HT1080 (cell line): ENCODE measurements around the gene RGS12. TPM values are rescaled to one million over a fixed set of nuclear protein-coding genes. Genes with fewer than 3 reads are reported as not detected.

ENCODE experiments used
- DNase-seq: peaks from one replicate; pipeline ENCODE4 v3.0.0-alpha.2; 2015; ENCODE audit warnings: low read depth
- polyA plus RNA-seq, 2 experiments: library from polyadenylated mRNA; depleted of rRNA; stranded (reverse); fragments of >200 nt; gene quantifications; 2 replicates each; pipeline ENCODE4 v1.2.3, GENCODE V29; 2015
- total RNA-seq: library from RNA; depleted of rRNA; stranded (reverse); fragments of >200 nt; shearing (Covaris generic); gene quantifications from 2 replicates; pipeline ENCODE4 v1.2.3, GENCODE V29; 2014; rRNA removed

The RGS12 gene, protein sequence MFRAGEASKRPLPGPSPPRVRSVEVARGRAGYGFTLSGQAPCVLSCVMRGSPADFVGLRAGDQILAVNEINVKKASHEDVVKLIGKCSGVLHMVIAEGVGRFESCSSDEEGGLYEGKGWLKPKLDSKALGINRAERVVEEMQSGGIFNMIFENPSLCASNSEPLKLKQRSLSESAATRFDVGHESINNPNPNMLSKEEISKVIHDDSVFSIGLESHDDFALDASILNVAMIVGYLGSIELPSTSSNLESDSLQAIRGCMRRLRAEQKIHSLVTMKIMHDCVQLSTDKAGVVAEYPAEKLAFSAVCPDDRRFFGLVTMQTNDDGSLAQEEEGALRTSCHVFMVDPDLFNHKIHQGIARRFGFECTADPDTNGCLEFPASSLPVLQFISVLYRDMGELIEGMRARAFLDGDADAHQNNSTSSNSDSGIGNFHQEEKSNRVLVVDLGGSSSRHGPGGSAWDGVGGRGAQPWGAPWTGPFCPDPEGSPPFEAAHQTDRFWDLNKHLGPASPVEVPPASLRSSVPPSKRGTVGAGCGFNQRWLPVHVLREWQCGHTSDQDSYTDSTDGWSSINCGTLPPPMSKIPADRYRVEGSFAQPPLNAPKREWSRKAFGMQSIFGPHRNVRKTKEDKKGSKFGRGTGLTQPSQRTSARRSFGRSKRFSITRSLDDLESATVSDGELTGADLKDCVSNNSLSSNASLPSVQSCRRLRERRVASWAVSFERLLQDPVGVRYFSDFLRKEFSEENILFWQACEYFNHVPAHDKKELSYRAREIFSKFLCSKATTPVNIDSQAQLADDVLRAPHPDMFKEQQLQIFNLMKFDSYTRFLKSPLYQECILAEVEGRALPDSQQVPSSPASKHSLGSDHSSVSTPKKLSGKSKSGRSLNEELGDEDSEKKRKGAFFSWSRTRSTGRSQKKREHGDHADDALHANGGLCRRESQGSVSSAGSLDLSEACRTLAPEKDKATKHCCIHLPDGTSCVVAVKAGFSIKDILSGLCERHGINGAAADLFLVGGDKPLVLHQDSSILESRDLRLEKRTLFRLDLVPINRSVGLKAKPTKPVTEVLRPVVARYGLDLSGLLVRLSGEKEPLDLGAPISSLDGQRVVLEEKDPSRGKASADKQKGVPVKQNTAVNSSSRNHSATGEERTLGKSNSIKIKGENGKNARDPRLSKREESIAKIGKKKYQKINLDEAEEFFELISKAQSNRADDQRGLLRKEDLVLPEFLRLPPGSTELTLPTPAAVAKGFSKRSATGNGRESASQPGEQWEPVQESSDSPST (N-terminal part only)
- total RNA-seq, result 10.3 and 21.3 TPM in 2 replicates
- 8.1 and 10.2 TPM in 2 replicates for polyA plus RNA-seq (2015; cell fraction: cytosol; rRNA removed)
- 20.5 and 24.5 TPM in 2 replicates for polyA plus RNA-seq (2015; cell fraction: nucleus; rRNA removed)

DNA sequence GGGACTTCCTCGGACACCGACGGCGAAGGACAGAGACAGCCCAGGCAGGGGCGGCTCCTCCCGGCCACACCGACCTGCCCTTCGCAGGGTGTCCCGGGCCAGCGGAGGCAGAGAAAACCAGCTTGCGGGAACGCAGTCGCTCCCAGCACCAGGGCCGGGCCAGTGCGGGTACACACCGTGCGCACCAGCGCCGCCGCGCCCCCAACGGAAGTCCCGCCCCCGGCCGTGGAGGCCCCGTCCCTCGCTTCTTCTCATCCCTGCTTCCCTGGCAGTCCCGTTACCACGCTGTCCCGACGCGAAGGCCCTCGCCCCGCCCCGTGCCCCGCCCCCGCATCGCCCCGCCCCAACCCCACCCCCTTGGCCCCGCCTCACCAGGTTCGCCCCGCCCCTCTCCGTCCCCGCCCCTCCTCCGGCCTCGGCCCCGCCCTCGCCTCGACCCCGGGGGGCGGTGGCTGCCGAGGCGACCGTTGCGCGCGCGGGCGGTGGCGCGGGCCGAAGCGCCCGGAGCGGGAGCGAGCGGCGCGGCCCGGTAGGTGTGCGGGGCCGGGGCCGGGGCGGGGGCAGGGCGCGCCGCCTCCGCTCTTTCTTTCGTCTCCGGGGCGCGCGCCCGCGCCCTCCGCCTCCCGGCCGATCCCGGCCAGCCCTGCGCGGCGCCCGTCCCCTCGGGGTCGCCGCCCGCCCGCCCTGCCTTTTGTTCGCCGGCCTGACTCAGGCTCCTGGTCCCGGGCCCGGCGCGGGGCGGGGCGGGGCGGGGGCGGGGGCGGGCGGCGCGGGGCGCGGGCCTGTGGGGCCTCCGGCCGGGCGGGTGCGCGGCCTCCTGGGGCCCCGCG, at the start of gene RGS12:
RGS12 (plus strand) TSS at position 451 of the 830 bp plus-strand sequence. CDS start 23,150 bp downstream, outside the sequence.
- peak; percentile 85 for DNase-seq

DNA sequence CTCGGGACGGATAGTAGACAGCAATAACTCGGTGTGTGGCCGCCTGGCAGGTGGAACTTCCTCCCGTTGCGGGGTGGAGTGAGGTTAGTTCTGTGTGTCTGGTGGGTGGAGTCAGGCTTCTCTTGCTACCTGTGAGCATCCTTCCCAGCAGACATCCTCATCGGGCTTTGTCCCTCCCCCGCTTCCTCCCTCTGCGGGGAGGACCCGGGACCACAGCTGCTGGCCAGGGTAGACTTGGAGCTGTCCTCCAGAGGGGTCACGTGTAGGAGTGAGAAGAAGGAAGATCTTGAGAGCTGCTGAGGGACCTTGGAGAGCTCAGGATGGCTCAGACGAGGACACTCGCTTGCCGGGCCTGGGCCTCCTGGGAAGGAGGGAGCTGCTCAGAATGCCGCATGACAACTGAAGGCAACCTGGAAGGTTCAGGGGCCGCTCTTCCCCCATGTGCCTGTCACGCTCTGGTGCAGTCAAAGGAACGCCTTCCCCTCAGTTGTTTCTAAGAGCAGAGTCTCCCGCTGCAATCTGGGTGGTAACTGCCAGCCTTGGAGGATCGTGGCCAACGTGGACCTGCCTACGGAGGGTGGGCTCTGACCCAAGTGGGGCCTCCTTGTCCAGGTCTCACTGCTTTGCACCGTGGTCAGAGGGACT, 49.6 kb upstream of the RGS12 start:
- DNase-seq, result no peak

DNA sequence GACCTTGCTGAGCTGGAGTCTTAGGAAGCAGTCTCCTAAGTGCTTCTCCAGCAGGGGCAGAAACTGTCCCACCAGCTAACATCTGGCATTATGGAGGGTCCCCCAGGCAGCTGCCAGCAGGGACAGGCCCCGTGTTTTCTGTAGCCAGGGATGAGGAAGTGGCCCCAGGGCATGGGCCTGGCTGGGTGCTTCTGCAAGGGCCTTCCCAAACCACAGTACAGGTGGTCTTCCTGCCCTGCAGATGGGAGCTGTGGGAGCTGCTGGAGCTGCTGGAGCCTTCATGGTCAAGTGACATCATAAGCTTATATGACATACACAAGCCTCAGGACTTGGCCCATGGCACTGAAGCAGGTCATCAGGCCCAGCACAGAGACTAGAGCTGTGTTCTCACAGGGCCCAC, 48.8 kb upstream of the RGS12 start:
- no peak for DNase-seq

DNA sequence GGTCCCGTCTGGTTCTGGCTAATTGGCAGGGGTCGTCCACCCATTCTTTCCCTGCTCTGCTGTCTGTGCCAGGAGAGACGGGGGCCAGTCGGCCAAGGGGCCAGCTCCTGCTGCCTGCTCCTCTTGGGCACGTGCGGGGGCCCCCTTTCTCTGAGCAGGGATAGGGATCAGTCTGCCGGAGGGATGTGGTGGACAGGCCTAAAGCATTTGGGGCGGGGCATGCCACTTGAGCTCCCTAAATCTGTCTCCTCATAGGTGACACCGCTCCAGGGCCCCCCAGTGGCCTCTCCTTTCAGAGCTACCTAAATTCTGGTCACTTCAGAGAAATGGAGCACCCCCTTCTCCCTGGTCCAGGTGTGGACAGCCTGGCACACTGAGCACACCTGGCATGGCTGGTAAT, 48.1 kb upstream of the RGS12 start:
- no peak for DNase-seq

DNA sequence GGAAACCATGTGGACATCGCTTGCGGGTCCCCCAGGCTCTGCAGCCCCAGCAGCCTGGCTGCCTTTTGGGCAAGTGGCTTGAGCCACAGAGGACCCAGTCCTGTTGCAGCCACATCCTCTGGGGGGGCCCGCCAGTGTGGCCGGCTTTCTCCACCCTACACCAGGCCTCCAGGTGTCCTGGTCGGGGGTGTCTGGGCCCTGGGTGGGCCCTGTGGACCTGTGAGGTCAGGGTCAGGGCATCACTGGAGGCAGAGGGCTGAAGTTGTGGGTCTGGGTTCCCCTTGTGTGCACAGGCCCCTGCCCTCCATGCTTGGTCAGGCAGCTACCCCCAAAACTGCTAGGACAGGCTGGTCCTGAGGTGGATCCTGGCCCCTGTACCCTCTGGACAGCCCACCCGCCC, 47.1 kb upstream of the RGS12 start:
- DNase-seq, result no peak

DNA sequence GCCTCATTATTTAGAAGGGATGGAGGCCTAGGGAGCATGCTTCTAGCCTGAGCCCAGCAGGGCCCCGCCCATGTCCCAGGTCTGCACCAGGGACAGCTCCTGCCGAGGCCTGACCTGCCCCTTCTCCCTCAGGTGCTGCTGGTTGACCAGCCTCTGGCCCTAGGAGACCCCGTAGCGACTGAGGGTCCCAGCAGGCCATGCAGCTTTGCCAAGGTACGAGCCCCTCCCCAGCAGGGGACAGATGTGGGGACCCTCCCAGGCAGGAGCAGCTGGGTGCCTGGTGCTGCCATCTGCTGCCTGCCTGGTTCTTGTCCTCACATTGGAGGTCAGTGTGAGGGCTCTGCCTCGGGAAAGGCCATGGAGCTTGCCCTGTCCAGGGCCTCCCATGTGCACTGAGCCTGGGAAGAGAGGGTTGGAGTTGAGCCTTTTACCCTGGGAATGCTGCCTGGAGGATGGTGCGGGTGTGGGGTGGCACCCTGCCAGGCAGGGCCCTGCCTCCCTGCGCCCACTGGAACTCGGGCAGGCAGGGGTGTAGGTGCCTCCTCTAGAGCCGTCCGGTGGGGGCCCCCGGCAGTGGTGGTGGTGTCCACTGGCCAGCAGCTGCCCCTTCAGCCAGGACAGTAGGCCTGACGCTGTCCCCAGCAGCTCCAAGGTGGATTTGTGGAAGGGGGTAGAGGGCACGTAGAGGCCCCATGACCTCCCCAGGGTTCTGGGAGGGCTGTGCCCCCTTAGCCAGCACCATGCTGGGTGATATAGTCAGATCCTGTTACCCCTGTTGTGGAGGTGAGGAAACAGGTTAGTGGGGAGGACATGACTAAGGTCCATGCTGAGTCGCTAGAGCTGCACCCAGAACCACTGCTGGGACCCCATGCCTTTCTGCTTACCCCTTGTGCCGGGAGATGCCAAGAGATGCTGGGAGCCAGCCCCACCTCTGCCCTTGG, 46.1 kb upstream of the RGS12 start:
- DNase-seq, result no peak

DNA sequence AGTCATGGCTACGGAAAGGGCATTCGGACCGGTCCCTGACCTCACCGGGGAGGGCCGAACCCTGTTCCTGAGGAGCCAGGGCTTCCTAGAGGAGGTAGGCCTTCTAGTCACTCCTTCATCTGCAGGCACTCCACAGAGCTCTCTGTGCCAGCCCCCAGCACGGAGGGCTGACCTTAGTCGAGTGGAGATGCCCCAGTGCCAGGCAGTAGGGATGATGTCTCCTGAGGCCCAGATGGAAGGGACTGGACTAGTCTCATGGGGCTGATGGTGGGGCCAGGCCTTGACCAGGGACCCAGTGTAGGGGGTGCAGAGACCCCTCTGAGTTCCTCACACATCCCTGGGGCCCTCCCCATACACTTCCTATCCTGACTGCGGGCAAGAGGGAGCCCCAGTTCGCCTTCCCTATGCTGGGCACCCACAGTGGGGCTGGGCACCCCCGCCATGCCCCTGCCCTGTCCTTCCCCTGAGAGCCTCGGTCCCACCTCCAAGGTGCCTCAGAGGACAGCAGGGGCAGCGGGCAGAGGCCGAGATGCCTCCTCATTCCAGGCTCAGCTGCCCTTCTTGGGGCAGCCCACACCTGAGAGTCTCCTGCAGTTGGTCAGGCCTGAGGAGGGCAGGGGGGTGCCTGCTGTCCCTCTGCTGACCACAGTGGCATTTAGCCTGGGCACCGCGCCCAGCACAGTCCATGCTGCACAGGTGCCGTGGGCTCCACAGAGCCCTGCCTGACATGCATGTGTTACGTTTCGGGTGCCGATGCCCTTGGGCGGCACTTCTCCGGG, 45.2 kb upstream of the RGS12 start:
- no peak for DNase-seq

DNA sequence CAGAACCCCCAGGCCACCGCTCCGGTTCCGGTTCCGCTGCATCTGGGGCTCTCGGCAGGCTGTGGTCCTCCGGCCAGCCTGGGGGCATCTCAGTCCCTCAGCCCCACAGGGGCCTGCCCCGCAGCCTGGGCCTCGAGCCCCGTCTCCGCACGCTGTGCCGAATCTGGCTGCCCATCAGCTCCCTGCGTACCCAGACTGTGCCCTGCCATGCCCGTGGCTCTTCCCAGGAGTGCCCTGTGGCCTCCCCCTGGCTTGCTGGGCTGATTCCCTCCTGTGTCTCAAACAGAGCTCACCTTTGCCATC, 44.7 kb upstream of the RGS12 start:
- DNase-seq, result no peak

DNA sequence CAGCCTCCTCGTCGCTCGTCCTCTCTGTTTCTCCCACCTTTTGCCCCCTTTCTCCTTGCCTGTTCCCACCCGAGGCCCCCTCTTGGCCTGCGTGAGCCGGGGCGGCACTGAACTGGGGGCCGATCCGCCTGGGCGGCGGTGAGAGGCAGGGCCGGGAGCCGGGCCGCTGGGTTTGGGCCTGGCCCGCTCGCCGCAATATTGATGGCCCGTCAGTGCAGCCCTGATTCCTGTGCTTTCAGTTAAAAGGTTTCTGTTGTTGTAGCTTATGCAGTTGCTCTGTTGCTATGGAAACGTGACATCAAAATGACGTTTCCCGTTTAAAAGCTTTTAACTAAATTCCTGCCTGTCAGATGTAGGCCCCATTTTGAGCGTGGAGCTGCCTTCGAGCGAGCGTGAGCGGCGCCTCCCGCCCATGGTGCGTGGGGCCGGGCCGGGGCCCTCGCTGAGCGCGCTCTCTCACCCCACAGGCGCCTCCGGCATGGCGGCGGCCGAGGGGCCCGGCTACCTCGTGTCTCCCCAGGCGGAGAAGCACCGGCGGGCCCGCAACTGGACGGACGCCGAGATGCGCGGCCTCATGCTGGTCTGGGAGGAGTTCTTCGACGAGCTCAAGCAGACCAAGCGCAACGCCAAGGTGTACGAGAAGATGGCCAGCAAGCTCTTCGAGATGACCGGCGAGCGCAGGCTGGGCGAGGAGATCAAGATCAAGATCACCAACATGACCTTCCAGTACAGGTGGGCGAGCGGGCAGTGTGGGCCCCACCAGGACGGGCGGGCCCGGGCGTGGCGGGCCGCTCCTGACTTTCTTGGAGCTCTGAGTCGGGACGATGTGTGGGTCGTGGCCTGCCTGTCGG, 43.8 kb upstream of the RGS12 start, which contains the start of gene MSANTD1:
MSANTD1 (plus strand) TSS at position 349 of the 851 bp plus-strand sequence; CDS start at position 413, 64 bp downstream.
- peak; percentile 19 for DNase-seq

DNA sequence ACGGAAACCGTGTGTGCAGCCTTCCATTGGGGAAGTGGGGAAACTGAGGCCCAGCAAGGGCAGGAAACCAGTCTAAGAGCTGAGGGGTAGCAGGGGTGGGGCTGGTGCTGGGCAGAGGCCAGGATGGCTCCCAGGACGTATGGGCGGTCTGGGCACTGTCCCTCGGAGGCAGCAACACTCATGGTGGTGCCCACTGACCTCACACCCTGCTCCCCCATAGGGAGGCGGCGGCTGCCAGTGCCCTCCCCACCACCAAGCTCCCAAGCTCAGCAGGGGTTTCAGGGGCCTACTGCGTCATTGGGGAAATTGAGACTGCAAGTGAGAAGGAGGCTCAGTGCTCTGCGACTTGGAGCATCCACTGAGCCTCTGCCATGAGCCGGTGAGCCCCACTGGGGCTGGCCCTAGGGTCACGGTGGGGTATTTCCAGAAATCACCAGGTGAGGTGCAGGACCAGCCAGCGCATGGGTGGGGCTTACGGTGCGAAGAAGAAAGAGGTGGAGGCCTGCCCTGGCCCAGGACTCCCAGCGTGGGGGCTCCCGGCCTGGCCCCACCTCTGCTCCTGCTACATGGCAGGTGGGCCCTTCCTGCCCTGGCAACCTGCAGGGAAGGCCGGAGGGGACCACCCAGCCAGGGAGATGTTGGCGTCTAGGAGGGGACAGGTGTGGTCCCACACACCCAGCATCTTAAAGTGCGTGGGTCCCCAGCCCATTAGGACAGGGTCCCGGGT, 42.9 kb upstream of the RGS12 start:
- no peak for DNase-seq

DNA sequence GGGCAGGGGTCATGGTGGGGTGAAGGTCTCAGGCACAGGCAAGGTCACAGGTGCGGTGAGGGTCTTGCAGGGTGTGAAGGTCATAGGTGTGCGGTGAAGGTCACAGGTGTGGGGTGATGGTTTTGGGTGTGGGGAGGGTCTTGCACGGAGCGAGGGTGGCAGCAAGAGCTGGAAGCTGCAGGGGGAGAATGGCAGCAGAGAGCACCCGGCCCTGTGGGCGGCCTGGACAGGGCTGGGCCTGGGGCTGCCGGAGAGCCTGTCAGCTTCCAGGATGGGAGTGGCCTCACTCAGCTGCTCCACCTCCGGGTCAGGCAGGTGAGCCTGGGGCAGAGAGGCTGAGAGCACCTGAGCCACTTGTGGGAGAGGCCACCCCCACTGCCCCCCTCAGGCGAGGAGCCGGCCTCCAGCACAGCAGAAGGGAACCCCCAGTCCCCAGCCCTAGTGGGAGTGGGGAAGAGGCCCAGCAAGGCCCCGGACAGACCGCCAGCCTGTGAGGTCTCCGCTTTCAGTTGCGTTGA, 42.3 kb upstream of the RGS12 start:
- no peak for DNase-seq

DNA sequence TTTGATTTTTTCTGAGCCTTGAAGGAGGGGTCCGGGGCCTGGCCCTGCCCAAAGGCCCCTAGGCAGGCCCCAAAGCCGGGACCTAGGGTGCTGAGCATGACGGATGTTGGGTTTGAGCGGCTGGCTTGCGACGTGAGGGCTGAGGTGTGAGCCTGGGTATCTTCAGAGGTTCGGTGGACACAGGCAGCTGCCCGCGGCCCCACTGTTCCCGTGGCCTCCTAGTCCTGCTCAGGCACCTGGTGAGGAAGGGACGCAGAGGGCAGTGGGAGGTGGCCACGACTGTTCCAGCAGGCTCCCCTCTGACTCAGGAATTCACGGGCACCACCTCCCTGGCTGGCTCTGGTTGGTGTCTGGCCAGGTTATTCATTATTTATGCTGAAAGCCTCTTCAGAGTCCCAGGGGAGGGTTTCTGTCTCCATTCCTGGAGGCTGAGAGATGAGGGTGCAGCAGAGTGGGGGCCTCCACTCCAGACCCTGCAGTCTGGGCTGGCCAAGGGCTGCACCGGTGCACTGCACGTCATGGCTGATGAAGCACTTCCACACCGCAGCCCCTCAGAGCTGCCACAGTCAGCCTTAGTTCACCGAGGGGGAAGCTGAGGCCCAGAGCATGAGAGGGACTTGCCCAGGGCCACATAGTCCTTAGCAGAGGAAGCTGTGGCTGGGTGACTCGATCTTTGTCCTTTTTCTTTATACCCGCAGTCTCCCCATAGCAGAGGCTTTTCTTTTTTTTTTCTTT, 41.7 kb upstream of the RGS12 start:
- no peak for DNase-seq

DNA sequence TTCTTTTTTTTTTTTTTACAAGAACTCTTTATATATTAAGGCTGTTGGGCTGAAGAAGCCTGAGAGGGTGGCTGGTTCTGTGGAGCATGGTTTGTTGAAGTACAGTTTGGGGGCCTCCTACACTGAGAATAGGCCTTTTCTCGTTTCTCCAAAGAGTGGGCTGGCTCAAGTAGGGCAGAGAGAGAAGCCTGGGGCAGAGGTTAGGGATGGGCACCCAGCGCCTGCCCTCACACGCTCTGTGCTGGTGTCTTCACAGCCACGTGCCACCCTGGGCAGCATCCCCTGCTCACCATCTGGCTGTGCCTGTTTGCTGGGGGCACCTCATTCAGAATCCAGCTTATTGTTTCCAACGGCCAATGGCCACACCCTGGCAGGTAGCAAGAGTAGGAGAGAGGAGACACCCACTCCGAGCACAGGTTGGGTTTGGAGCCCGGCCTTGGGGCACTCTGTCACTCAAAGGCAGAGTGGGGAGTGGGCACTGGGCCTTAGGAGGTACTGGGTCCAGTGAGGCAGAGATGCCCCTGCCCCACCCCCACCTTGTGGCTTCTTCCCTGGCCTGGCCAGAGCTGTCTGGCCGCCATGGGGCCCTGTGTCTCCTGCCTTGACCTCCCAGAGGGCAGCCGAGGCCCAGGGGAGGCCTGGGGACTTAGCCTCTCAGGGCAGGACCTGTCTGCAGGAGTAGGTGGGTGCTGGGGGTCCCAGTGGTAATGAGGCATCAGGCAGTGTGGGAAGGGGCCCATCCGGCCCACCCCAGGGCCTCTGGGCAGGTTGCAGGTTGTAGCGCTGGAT, 40.9 kb upstream of the RGS12 start:
- no peak for DNase-seq

DNA sequence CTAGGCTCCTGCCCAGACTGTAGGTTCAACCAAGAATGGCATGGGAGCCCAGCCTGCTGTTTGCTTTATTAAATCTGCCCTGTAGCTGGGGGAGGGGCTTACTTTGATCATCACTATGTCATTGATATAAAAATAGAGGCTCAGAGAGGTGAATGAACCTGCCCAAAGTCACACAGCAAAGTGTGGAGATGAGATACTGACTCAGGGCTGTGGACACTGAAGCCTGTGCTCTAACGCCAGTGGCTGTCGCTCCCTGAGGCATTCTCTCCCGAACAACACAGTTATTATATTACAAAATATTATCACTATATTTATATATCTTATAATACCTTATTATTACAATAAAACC, 40.4 kb upstream of the RGS12 start:
- no peak for DNase-seq
